HG03571 (cell line): ENCODE data around the gene TRAFD1.
"Not testable (repeated sequence)": the region's sequence is repeated elsewhere in the genome, so short reads cannot be mapped to it uniquely, and the experiment has no call there.

ENCODE experiments used
- ATAC-seq: cut with Tn5 transposase; IDR thresholded peaks from one replicate; pipeline ENCODE4 v1.9.1; 2021; ENCODE audit not compliant: unreplicated experiment

Gene TRAFD1

DNA sequence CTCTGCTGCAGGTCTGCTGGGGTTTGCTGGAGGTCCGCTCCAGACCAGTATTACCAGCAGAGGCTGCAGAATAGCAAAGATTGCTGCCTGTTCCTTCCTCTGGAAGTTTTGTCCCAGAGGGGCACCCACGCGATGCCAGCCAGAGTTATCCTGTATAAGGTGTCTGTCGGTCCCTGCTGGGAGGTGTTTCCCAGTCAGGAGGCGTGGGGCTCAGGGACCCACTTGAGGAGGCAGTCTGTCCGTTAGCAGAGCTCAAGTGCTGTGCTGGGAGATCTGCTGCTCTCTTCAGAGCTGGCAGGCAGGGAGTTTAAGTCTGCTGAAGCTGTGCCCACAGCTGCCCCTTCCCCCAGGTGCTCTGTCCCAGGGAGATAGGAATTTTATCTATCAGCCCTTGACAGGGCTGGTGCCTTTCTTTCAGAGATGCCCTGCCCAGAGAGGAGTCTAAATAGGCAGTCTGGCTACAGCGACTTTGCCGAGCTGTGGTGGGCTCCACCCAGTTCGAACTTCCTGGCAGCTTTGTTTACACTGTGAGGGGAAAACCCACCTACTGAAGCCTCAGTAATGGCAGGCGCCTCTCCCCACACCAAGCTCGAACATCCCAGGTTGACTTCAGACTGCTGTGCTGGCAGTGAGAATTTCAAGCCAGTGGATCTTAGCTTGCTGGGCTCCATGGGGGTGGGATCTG is 33.2 kb downstream of the TRAFD1 start:
- not testable (repeated sequence) for ATAC-seq

DNA sequence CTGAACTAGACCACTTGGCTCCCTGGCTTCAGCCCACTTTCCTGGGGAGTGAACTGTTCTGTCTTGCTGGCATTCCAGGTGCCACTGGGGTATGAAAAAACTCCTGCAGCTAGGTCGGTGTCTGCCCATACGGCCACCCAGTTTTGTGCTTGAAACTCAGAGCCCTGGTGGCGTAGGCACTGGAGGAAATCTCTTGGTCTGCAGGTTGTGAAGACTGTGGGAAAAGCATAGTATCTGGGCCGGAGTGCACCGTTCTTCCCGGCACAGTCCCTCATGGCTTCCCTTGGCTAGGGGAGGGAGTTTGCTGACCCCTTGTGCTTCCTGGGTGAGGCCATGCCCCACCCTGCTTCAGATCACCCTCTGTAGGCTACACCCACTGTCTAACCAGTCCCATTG is 33.8 kb downstream of the TRAFD1 start:
- ATAC-seq = no peak

DNA sequence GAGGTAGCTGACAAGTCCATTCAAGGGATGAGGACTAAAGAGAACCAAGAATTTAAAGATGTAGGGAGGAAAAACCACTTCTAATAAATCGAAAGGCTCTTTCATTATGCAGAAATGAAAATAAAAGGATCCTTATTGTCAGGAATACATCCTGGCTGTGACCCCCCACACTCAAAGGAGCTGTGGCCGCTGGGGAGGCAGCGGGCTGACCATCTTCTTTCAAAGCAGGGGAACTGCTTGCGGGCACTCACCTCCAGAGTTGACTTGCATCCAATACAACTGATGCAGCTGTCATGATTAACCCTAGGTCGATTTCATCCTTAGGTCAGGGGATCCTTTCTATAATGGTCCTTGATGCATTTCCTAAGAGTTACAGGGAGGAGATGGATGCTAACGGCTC is 35.3 kb downstream of the TRAFD1 start:
- ATAC-seq = no peak

DNA sequence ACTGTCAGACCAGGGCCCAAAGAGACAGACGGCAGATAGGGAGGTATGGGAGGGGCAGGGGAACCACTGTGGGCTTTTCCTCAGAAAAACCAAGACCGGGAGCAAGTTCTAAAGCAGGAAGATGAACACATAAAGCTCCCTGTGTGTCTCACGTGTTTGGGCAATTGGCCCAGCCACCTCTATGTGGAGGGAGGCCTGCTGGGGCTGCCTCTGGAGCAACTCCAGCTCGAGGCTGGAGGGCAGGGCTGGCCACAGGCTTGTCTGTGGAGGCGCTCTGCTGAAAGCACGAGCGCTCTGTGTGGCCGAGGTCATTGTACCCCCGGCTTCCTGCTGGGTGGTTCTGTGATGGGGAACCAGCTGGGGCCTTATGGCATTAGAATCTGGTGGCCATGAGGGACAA is 36.4 kb downstream of the TRAFD1 start:
- ATAC-seq = no peak

DNA sequence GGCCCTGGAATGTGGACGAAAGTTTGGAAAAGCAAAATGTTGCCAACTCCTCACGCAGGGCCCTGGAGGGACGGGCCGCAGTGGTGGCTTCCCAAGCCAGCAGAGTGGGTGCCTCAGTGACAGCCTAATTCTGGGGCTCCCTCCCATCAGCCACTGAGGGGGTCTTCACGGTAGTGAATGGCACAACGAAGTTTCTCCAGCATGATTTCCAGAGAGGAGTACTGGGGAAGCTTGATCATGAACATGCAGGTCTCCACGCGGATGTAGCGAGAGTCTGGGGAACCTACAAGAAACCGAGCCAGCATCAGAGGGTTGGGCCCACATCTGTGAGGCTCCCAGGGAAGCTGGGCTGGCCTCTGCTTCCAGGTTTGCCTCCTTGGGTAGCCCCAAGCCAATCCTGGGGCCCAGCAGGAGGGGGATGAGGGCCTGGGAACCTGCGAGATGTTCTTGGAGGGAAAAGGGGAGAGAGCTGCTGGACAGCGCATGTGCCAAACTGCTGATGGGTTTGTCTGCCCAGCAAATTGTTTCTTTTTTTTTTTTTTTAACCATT is 37.0 kb downstream of the TRAFD1 start:
- ATAC-seq = no peak

DNA sequence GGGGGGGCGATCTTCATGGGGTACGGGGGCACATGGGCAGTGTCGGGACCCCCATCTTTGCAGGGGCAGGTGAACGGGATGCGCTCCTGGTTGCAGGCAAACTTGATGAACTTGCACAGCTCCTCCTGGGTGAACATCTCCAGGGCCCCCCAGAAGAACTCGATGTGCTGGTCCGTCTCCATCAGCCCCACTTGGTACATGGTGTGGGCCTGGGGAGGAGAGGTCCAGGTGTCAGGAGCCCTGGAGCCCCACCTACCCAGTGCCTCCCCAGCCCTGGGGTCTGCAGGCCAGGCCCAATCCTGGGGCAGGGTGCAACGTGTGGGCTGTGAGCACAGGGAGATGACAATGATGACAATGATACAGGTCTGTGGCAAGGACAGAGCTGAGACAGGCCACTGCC is 37.7 kb downstream of the TRAFD1 start:
- ATAC-seq = no peak

DNA sequence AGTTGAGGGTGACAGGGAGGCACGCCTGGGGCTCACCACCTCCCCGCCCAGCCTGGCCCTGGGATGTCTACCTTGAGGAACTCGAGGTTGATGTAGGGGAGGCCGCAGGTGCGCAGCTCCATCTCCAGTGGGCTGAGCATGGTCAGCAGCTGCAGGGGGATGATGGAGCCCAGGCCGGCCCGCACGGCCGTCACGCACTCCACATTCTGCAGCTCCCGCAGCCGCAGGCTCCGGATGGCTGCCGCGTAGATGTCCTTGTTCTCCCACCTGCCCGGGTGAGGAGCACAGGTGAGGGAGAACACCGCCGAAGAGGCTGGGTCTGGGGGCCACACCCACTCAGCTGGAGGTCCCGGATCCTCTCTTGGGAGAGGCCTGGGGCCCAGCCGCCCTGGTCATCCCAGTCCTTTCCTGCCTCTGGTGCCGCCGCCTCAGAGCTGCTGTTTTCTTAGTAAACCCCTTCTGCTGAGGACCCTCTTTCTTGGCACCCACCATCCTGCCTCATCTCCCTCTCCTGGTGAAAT is 38.2 kb downstream of the TRAFD1 start:
- ATAC-seq = no peak

DNA sequence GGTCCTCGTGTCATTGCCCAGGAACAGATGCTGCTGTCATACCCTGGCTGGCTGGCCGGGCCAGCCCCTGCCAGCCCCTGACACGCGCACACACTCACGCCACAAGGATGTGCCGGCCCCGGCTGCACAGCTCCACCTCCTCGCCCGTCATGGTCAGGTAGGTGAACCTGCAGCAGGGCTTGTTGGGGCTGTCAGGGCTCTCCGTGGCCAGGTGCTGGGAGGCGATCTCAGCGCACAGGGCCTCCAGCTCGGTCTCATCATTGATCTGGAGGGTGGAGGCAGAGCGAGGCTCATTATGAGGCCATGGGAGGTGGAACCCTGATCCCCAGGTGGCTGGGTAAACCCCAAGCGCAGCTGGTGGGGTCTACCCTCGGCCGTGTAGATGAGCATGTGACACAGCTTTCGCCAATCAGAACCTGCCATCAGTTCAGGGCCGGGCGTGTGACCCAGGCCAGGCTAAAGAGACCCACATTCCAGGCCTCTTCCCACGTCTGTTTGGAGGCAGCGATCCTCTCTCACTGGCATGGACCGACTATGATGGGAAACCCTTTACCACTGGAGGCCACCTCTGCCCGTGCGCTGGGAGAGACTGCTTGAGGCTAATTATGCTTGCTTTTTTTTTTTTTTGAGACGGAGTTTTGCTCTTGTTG is 38.8 kb downstream of the TRAFD1 start:
- ATAC-seq = no peak

DNA sequence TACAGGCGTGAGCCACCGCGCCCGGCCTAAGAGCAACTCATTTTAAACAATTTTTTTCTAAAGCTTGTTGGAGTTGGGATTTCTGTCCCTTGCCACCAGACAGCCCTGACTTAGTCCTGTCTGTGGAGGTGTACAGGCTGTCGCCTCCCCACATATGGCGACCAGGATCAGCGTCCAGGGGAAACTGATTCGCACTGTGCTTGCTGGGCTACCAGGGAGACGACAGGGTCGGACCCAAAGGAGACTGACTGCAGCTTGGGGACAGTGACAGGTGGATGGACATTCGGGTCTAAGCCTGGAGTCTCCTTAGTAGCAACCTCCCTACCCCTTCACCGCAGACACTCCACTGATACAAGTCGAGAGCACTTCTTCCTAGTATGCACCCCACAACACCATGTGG is 40.3 kb downstream of the TRAFD1 start:
- no peak for ATAC-seq

DNA sequence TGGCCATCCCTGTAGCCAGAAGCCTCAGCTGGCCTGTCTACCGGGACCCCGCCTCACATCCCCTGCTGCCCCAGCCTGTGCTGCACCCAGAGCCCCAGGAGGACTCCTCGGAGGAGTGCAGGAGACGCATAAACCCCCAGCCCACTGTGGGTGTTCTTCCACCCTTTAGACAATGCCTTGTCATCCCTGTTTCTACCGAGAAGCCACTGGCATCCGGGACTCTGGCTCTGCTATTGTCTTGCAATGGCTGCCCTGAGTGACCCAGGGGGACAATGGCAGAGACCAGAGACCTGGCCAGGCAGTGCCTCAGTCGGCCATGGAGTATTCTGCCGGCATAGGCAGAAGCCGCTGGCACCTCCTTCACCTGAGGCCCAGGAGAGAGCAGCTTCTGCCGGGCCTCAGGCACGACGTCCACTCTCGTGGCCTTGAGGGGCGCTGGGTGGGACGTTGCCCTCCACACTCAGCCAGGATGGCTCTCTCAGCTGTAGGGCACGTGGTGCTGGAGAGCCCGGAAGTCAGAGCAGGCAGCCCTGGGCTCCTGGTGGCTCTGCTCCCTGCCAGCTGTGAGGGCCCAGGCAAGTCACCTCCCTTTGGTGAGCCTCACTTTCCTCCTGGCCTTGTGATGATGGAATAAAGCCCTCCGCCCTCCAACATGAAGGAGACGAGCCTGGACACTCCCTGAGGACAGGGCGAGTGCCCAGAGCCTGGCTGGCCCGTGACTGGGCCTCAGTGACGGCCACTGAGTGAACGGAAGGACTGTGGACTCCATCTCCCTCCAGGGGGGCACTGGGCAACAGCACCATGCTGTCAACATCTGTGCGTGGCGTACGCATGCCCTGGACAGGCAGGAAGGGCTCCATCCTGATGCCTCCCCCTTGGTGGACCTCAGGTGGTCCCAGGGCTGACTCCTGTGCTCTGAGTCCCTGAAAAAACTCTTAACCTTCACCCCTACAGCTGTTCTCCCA is 41.0 kb downstream of the TRAFD1 start:
- no peak for ATAC-seq

DNA sequence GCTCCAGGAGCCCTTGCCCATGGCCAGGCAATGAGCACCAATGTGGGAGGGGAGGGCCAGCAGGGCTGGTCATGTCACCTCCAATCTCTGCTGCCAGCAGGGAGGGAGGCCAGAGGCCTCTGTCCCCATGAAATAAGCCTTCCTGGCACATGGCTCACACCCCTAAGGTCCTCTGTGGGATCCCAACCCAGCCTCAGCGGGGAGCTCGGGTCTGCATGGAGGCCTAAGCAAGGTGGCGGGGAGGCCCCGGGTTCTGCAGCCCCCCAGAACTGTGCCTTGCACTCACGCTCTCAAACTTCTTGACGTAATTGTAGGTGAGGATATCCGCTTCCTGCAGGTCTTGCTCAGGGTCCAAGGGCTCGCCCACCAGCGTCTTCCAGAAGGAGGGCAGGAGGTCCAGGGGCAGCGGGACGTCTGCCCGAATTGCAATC is 41.7 kb downstream of the TRAFD1 start:
- no peak for ATAC-seq

DNA sequence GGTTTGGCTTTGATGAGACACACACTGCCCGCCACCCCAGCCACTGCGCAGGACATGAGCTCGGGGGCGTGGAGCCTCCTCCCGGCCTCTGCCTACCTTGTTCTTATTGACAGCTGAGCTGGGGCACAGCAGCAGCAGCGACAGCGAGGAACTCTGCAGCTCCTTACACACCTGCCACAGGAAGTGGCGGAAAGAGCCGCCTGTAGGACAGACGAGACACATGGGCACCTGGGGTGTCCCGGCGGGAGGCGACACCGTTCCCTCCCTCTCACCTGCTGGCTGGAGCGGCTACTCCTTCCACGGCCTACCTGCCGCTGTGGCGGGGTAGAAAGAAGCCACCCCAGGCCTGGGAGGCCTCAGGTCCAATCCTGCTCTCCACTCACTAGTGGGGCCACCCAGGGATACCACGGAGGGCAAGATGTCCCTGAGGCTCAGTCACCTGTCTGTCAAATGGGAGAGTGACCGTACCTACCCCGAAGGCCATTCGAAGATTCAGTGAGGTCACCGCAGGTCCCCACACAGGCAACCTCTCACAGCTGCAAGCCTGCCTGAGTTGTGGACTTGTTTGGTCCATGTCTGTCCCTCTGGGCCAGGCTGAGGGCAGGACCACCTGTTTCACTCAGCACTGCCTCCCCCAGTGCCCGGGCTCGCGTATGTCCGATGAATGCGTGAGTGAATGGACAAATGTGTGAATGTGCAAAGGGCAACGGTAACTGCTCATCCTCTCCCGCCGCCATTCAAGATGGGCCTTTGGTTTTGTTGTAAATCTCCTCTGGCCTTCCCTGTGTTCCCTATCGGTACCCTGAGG is 42.6 kb downstream of the TRAFD1 start:
- no peak for ATAC-seq

DNA sequence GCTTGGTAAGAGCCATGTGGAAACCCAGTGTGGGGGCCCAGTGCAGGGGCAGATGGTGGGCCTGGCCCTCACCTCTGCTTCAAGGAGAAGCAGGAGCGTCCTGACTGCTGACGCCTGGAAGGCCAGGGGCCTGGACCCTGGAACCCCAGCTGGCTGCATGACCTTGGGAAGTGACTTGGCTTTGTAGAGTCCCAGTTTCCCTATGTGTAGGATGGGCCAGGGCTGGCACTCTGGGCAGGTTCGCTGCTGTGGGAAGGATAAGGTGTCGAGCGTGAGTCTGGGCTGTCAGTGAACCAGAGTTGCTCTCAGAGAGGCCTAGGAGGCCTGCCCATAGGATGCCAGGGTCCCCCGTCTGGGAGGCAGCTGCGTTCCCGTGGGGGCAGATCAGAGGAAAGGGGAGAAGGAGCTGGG is 43.2 kb downstream of the TRAFD1 start:
- ATAC-seq = no peak

DNA sequence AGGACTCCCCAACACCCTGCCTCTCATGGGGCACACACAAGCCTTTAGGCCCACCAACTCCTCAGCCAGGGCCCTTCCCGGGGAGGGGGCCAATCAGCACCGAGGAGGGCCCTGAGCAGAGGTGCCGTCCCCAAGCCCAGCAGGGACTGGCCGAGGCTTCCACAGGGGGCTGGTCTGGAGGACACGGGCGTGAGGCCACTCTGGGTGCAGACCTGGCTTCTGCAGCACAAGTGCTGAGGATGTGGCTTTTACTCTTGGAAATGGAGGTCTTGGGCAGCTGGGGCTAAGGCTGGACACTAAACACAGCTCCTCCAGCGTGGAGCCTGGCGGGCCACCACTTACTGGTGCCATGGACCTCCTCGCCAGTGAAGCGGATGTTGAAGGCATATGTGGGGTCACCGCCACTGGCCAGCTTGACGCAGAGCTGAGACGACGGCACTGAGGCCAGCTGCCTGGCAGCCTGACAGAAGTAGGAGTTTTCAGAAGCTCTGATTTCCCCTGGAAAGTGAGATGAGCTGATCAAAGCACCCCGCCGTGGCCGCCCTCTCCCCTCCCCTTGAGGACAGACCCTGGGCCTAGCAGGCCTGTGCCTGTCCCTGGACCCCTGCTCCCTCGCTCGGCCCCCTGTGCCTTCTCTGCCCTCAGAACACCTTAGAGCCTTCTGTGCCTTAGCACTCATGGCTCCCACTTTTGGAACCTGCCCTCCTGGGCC is 44.0 kb downstream of the TRAFD1 start:
- ATAC-seq = no peak

DNA sequence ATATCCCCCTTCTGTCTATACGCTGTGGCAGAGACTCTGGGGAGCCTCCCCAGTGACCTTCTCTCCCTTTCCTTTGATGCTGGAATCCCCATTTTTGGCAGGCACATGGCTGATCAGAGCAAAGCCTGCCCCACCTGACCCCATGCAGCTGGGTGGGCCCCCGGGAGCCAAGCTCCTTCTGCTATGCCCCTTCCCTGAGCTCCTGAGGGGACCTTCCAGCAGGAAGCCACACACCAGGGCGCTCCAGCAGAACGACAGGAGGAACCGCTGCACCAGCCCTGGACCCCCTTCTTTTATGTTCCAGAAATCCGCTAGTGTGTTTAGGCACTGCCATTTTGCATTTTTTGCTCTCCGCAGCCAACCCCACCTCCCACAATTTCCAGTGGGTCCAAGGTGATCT is 44.6 kb downstream of the TRAFD1 start:
- ATAC-seq = no peak

DNA sequence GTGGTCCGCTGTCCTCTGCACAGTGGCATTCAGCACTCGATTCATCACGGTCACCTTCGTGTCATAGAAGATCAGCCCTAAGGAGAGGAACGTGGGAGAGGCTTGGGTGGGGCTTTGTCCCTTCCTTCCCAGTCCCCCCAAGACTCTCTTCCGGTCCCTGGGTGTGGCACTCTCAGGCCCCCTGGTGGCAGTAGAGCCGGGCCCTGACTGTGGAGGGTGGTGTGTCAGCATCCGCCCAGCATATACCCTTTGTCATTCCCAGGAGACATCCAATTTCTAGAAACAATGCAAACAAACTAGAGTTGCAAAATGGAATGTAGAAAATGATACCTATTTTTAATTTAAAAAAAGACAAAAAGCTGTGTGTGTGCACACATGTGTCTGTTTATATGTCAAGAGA is 45.0 kb downstream of the TRAFD1 start:
- no peak for ATAC-seq

DNA sequence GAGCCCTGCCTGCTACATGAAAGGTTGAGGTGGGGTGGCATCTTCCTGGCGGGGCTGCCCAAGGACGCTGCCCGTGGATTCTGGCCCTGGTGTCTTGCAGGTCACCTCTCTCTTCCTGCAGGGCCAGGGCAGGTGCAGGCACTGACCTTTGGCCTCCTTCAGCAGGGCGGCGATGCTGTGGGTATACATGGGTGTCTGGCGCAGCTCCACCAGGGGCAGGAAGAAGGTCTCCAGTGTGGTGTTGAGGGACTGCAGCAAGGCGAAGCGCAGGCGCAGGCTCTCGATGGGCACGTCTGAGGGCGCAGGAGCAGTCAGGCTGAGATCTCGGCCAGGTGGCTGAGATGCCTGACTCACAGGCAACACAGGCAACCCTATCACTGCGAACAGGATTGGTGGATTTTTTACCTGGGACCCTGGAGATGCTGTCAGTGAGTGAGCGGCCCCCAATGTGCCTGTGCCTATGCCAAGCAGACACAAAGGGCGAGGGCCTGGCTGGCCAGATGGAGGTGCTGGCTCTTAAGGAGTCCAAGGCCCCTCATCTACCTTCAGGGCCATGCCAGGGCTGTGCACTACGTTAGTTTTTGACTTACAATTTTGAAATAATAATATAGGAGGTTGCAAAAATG is 45.7 kb downstream of the TRAFD1 start:
- no peak for ATAC-seq

DNA sequence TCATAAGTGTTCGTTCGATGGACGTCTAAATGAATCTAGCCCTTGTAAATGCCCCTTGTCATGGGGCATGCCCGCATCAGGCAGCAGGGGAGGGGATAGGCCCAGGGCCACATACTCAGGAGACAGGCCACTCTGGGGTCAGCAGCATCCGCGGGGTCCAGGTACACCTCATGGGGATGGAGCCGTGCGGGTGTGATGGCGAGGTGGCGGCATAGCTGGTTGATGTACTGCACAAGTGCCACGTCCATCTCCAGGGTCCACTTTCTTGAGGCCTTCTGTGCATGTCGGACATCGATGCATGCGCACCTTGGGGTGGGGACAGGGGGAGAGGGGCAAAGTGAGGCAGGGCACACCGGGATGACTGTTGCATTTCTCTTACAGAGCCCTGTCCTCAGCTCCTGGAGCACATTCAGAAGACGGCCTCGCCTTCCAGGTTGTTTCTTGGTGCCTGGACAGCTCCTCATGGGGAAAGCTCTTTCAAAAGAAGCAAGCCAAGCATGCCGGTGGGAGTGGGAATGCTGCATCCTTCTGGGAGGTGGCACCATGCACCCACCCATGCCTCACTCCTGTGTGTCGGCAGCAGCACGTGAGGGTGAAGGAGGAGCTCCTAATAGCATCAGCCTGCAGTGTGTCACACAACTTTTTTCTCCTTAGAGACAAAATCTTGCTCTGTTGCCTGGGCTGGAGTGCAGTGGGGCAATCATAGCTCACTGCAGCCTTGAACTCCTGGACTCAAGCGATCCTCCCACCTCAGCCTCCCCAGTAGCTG is 47.4 kb downstream of the TRAFD1 start:
- ATAC-seq = no peak
